ENCODE measurements around the gene CAMK1D.
"Not testable (repeated sequence)": the region's sequence is repeated elsewhere in the genome, so short reads cannot be mapped to it uniquely, and the experiment has no call there.

CAMK1D gene

GRCh38 chr10:12435348-12435747, 86.0 kb downstream of the CAMK1D start:
- no peak overlapping the region for H3K4me3 ChIP-seq (ENCODE audit: low read length)
- TF ChIP-seq CTCF (conservative IDR thresholded peaks at IDR 0.05; ENCODE audit: low read depth, low read length) = no peak
- DNase-seq (ENCODE audit: low read depth) = no peak

DNA sequence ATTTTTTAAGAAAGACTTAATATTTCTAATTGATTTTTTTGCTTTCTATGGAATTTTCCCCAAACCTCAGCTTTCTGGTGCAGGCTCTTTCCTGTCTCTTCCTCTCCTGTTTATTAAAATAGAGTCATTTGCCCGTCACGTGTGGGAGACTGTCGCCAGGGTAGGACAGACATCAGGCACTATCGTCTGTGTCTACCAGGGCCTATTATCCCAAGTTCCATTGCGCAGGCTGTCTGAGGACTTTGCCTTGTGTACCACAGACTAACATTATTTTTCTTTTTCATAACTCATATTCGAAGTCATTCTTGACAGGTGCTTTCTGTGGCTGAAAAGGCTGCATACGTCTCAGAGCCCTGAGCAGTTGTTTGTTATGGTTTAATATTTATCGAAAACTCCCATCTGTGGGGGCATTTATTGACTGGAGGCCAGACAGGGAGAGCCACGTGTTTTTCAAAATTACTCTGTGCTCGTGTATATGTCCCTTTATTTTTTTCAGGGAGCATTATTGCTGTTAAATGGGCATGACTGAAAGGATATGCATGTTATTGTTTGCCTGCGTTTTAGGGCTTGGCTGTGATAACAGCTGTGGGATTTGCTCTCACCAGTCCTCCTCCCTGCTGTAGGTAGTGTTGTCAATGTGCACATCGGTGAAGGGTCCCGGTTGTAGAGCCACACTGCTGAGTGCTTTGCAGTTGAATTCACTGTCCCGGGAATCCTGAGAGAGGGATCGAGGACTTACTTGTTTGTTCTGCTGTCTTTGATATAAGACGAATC, 89.8 kb downstream of the CAMK1D start:
- no peak for DNase-seq (ENCODE audit: low read depth)
- TF ChIP-seq CTCF (conservative IDR thresholded peaks at IDR 0.05; ENCODE audit: low read depth, low read length) = no peak
- no peak overlapping the region for H3K4me3 ChIP-seq (ENCODE audit: low read length)

GRCh38 chr10:12439767-12440166, 90.4 kb downstream of the CAMK1D start:
- DNase-seq (ENCODE audit: low read depth); H3K4me3 ChIP-seq (ENCODE audit: low read length): not testable (repeated sequence)

DNA sequence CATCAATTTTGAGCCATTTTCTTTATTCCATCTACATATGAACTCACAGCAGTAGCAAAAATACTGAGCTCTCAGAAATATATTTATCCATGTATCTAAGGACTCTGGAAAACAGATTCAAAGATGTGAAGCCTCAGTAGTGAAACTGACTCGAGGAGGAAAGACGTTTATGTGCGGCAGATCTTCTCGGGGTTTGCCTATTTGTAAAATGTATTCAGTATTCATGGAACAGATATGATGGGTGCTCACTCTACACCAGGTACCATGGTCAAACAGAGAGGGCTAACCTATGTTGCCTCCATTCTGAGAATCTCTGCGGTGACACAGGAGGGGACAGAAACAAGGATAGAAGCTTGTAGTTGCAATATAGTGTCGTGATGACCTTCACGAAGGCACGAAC, 93.7 kb downstream of the CAMK1D start:
- H3K4me3 ChIP-seq (ENCODE audit: low read length) = no peak overlapping the region
- DNase-seq (ENCODE audit: low read depth) = no peak
- no peak for TF ChIP-seq CTCF (conservative IDR thresholded peaks at IDR 0.05; ENCODE audit: low read depth, low read length)

DNA sequence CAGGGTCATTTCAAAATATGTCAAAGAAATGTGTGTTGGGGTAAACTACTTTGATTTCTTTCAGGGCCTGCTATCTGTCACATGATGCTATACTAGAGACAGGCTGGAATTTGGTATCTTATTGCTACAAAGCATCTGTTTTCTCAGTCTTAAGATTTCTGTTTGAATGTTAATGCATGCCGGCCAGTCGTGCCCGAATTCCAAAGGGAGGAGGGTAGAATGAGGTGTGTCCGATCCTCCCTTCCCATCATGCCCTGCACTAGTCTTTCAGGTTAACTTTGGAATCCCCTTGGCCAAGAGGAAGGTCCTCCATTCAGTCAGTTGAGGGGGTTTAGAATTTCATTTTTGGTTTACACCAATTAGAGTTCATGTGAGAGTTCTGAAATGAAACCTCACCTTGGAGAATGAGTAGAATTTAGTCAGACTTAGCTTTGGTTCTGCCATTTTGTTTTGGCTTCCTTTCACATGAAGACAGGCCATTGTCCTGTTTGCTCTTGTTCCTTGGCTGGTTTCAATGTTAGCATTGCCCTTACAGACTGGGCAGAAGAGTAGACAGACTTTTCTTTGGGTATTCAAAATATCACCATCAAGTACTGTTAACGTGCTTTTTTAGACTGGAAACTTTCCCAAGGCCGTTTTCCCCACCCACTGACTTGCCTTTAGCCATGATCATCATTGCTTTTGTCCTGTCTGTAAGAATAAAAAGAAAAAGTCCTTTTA, 95.8 kb downstream of the CAMK1D start:
- DNase-seq (ENCODE audit: low read depth) = no peak
- no peak overlapping the region for H3K4me3 ChIP-seq (ENCODE audit: low read length)
- no peak for TF ChIP-seq CTCF (conservative IDR thresholded peaks at IDR 0.05; ENCODE audit: low read depth, low read length)

- DNase-seq (ENCODE audit: low read depth) = no peak
- TF ChIP-seq CTCF (conservative IDR thresholded peaks at IDR 0.05; ENCODE audit: low read depth, low read length) = no peak
- no peak overlapping the region for H3K4me3 ChIP-seq (ENCODE audit: low read length)
These were observed 96.5 kb downstream of the CAMK1D start for GRCh38 chr10:12445701-12446334.

DNA sequence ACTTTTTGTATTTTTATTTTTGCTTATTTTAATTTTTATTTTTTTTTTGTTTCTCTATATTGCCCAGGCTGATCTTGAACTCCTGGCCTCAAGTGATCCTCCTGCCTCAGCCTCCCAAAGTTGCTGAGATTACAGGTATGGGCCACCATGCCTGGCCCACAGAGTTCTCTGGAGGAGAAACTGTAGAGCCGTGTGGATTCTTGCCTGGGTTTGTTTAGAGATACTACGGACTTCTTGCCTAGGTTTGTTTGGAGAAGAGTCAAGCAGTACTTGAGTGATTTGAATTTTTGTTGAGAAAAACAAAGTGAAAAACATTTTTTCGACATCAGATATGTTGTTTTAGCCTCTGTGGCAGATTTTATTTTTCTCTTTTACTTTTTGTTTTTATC, 99.0 kb downstream of the CAMK1D start:
- DNase-seq (ENCODE audit: low read depth) = no peak
- H3K4me3 ChIP-seq (ENCODE audit: low read length) = no peak overlapping the region
- TF ChIP-seq CTCF (conservative IDR thresholded peaks at IDR 0.05; ENCODE audit: low read depth, low read length) = no peak
